Panc1 (cell line): ENCODE results near the gene LAMP1. TPM values are rescaled to one million over a fixed set of nuclear protein-coding genes. Genes with fewer than 3 reads are reported as not detected.

Experiments used
- ATAC-seq: fragments of 200-7000 bp; cut with Tn5 transposase; 2 replicates; pipeline ENCODE4 v1.9.1; 2020; ENCODE audit warnings: mild to moderate bottlenecking, moderate library complexity
- BruUV-seq: library from RNA; stranded (reverse); fragments of 400-500 nt; replicated peaks from 2 replicates; lab custom pipeline; 2021; lab: Mats Ljungman, UMichigan
- CTCF ChIA-PET: fragments of 300-600 bp; sonication (Branson Sonifier 250); formaldehyde crosslinking; loops from one replicate; lab custom pipeline; 2022; ENCODE audit warnings: antibody characterized with exemption; lab: Charles Lee
- POLR2A ChIA-PET: fragments of 300-600 bp; sonication (Branson Sonifier 250); formaldehyde crosslinking; loops from one replicate; lab custom pipeline; 2022; ENCODE audit warnings: antibody characterized with exemption; lab: Charles Lee
- DNase-seq: peaks from one replicate; pipeline ENCODE4 v3.0.0-alpha.2; 2010; ENCODE audit warnings: low read depth, low spot score
- H3K27ac ChIP-seq: 2 replicates; pipeline ENCODE4 v1.5.1; 2011; ENCODE audit warnings: mild to moderate bottlenecking, low read length, inconsistent platforms
- H3K27me3 ChIP-seq: fragments of 200-500 bp; sonication (Bioruptor generic); 2 replicates; pipeline ENCODE4 v1.6.0; 2014; ENCODE audit warnings: low read length, inconsistent platforms; ENCODE audit not compliant: control insufficient read depth, insufficient read depth
- H3K36me3 ChIP-seq: fragments of 200-500 bp; sonication (Bioruptor generic); 2 replicates; pipeline ENCODE4 v1.5.1; 2014; ENCODE audit warnings: inconsistent platforms, mild to moderate bottlenecking, low read length, moderate library complexity; ENCODE audit not compliant: control insufficient read depth, insufficient read depth
- H3K4me1 ChIP-seq: 2 replicates; pipeline ENCODE4 v1.5.1; 2011; ENCODE audit warnings: inconsistent platforms, mild to moderate bottlenecking, low read length, moderate library complexity; ENCODE audit not compliant: control insufficient read depth, insufficient read depth
- H3K4me3 ChIP-seq, 2 experiments: 2 replicates each; pipeline ENCODE4 v1.5.1; 2011 to 2012; ENCODE audit warnings: low read depth in 2 of 2, low read length in 2 of 2, mild to moderate bottlenecking in 2 of 2, inconsistent platforms in 1 of 2, moderate library complexity in 1 of 2
- H3K9me3 ChIP-seq: fragments of 200-500 bp; sonication (Bioruptor generic); 2 replicates; pipeline ENCODE4 v1.5.1; 2014; ENCODE audit warnings: low read depth, mild to moderate bottlenecking, inconsistent platforms, low read length, moderate library complexity; ENCODE audit not compliant: control insufficient read depth, insufficient read depth
- POLR2AphosphoS5 ChIP-seq: IDR thresholded peaks from 2 replicates; pipeline ENCODE4 v1.6.1; 2012; ENCODE audit warnings: mild to moderate bottlenecking, low read depth, low read length, moderate library complexity
- REST ChIP-seq, 2 experiments: IDR thresholded peaks; 2 replicates each; pipeline ENCODE4 v1.6.1; 2011 to 2012; ENCODE audit warnings: low read depth in 2 of 2, control low read depth in 1 of 2, low read length in 1 of 2, mild to moderate bottlenecking in 1 of 2, moderate library complexity in 1 of 2; ENCODE audit not compliant: insufficient read depth in 1 of 2
- SIN3A ChIP-seq: IDR thresholded peaks from 2 replicates; pipeline ENCODE4 v1.6.1; 2012; ENCODE audit warnings: low read depth, mild to moderate bottlenecking, low read length, moderate library complexity, borderline replicate concordance; ENCODE audit not compliant: insufficient read depth
- TCF7L2 ChIP-seq: IDR thresholded peaks from 2 replicates; pipeline ENCODE4 v1.6.1; 2011; ENCODE audit warnings: mild to moderate bottlenecking, low read depth, low read length, inconsistent platforms
- in situ Hi-C: cut with HindIII; loops from 2 replicates; pipeline ENCODE4 v1.10.0; 2016; ENCODE audit warnings: low sequenced_read_pairs, low pct_unique_long_range_greater_than_20kb
- intact Hi-C: fragments of 100-400 bp; cut with micrococcal nuclease; formaldehyde crosslinking; loops from one replicate; pipeline ENCODE4 v1.10.0; 2022; ENCODE audit not compliant: unreplicated experiment
- total RNA-seq: library from RNA; stranded (reverse); gene quantifications from one replicate; pipeline ENCODE4 v1.2.1, GENCODE V29; 2021; ENCODE audit not compliant: unreplicated experiment
- TF ChIP-seq, protein P1 (sequence below): fragments of 450-650 bp; IDR thresholded peaks from 2 replicates; pipeline ENCODE4 v1.5.1; 2017; ENCODE audit warnings: mild to moderate bottlenecking

The LAMP1 gene
- total RNA-seq, 1 experiment from 2014 or later = 212 TPM

DNA sequence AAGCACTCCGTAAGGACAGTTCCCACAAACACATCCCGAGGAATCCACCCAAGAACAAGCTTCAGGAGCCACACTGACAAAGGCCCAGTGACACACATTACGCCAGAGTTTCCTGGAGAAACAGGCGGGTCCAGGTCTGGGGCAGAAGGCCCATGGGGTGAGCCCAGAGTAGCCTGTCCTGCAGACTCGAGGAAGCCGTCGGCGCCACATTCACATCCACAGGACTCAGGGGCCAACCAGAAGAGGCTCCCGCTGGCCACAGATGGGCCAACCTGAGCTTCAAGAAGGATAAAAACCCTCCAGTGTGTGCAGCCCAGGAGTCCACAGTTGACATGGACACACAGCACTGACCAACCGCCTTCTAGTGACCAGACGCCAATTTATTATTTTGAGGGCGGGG, 35.6 kb downstream of the LAMP1 start:
- ChIA-PET POLR2A (no interaction called here), CTCF (no interaction called here)
- TF ChIP-seq, protein P1, sequence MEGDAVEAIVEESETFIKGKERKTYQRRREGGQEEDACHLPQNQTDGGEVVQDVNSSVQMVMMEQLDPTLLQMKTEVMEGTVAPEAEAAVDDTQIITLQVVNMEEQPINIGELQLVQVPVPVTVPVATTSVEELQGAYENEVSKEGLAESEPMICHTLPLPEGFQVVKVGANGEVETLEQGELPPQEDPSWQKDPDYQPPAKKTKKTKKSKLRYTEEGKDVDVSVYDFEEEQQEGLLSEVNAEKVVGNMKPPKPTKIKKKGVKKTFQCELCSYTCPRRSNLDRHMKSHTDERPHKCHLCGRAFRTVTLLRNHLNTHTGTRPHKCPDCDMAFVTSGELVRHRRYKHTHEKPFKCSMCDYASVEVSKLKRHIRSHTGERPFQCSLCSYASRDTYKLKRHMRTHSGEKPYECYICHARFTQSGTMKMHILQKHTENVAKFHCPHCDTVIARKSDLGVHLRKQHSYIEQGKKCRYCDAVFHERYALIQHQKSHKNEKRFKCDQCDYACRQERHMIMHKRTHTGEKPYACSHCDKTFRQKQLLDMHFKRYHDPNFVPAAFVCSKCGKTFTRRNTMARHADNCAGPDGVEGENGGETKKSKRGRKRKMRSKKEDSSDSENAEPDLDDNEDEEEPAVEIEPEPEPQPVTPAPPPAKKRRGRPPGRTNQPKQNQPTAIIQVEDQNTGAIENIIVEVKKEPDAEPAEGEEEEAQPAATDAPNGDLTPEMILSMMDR = no peak
- no peak for TF ChIP-seq TCF7L2
- TF ChIP-seq REST (IDR thresholded peaks at IDR 0.05; ENCODE audit: insufficient read depth in 1 of 2, low read depth in 2 of 2, low read length in 1 of 2) = no peak
- no peak for TF ChIP-seq POLR2AphosphoS5
- no peak for TF ChIP-seq SIN3A
- BruUV-seq = no TSS peak
- in situ Hi-C loops (no loop called here), intact Hi-C loops (no loop called here)
- Histone ChIP-seq H3K36me3 (no peaks in the 10 kb centered on the region), H3K9me3 (no peaks in the 10 kb centered on the region), H3K4me1 (no peaks in the 10 kb centered on the region), H3K4me3 (no peak overlapping the region), H3K27me3 (no peaks in the 10 kb centered on the region), H3K27ac (no peak overlapping the region)
- no peak for ATAC-seq
- DNase-seq = no peak

DNA sequence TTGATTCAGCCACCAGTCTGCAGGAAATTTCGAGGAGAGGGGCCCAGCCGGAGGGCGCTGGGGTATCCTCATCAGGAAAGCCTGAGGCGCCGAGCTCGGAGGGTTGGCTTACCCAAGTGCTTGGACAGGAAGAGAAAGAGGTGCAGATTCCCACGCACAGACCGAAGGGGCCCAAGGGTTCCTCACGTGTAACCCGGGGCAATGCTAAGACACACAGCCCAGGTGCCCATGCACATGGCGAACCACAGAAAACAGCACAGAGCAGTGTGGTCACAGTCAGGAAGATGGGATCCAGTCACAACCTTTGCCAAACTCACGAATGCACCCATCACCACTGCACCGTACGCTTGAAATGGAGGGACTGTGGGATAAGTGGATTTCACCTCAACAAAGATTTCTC, 36.0 kb downstream of the LAMP1 start:
- H3K4me1 ChIP-seq = no peaks in the 10 kb centered on the region
- no peaks in the 10 kb centered on the region for H3K36me3 ChIP-seq
- POLR2A ChIA-PET = no interaction called here
- CTCF ChIA-PET = no interaction called here
- TF ChIP-seq SIN3A (no peak), POLR2AphosphoS5 (no peak), REST (IDR thresholded peaks at IDR 0.05; ENCODE audit: insufficient read depth in 1 of 2, low read depth in 2 of 2, low read length in 1 of 2) (no peak)
- no peak overlapping the region for H3K4me3 ChIP-seq
- DNase-seq (no peak), ATAC-seq (no peak)
- intact Hi-C loops (no loop called here), in situ Hi-C loops (no loop called here)
- BruUV-seq = no TSS peak
- H3K27ac ChIP-seq = no peak overlapping the region
- H3K27me3 ChIP-seq = no peaks in the 10 kb centered on the region
- H3K9me3 ChIP-seq = no peaks in the 10 kb centered on the region
